ENCODE measurements around the gene PXMP4. TPM values are rescaled to one million over a fixed set of nuclear protein-coding genes. Genes with fewer than 3 reads are reported as not detected.
A peak's percentile ranks its signal among the peaks of the same experiment; 100 is the strongest.
"Not testable (repeated sequence)": the region's sequence is repeated elsewhere in the genome, so short reads cannot be mapped to it uniquely, and the experiment has no call there.

Gene PXMP4
- total RNA-seq: 10 to 100 TPM; 13.4 to 19.2 TPM

GRCh38 chr20:33719989-33720709 lies at the start of gene PXMP4:
Gene PXMP4 (minus strand): TSS chr20:33720310. CDS start chr20:33720207, 103 bp downstream.
- peaks cover 24% of the 10 kb centered on the region for H3K4me1 Mint-ChIP-seq
- peaks cover 4% of the 10 kb centered on the region for H3K36me3 Mint-ChIP-seq
- DNase-seq (peak; percentile 86), ATAC-seq (ENCODE audit: low read depth) (peak; percentile 98)
- peak within 1 kb of the TSS; percentile 90 for H3K4me3 Mint-ChIP-seq
- POLR2A ChIA-PET: interaction anchor here (0.7 to 2.9 kb wide), 15 partner anchors 11 to 392 kb away, joined by 3 to 46 read pairs (median 9); partner anchors contain the start of genes ACTL10, CBFA2T2, E2F1 and EIF2S2
- H3K9me3 Mint-ChIP-seq: no peaks in the 10 kb centered on the region
- H3K27me3 Mint-ChIP-seq: no peaks in the 10 kb centered on the region
- H3K27ac Mint-ChIP-seq: peak within 1 kb of the TSS; percentile 91

- peaks cover 9% of the 10 kb centered on the region for H3K4me1 Mint-ChIP-seq
- H3K36me3 Mint-ChIP-seq: peaks cover 24% of the 10 kb centered on the region
- no peak for DNase-seq
- no peak overlapping the region for H3K4me3 Mint-ChIP-seq
- H3K27ac Mint-ChIP-seq: no peak overlapping the region
- POLR2A ChIA-PET: no interaction called here
- ATAC-seq (ENCODE audit: low read depth): peak; percentile 89
- no peaks in the 10 kb centered on the region for H3K27me3 Mint-ChIP-seq
- no peaks in the 10 kb centered on the region for H3K9me3 Mint-ChIP-seq
Measured at GRCh38 chr20:33769043-33769442, 48.9 kb upstream of the PXMP4 start.

DNA sequence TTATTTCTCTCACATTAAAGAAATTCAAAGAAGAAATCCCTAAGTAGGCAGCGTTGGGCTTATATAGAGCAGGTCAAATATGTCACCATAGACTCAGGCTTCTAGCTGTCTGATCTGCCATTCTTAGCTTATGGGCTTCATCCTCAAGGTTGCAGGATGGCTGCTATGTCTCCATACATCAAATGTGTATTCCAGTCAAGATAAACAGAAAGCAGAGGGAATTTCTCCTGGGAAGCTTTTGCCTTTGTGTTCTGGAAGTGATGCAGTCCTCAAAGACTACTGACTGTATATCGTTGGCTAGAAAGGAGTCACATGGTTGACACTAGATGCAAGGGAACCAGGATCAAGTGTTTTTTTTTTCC lies 47.6 kb upstream of the PXMP4 start:
- no peaks in the 10 kb centered on the region for H3K27me3 Mint-ChIP-seq
- no peak overlapping the region for H3K4me3 Mint-ChIP-seq
- no peaks in the 10 kb centered on the region for H3K9me3 Mint-ChIP-seq
- peaks cover 24% of the 10 kb centered on the region for H3K36me3 Mint-ChIP-seq
- DNase-seq (no peak), ATAC-seq (ENCODE audit: low read depth) (no peak)
- POLR2A ChIA-PET: interaction anchor here (1.2 kb wide), 1 partner anchor 12 kb away, joined by 3 read pairs; no protein-coding TSS in a partner anchor
- no peak overlapping the region for H3K27ac Mint-ChIP-seq
- peaks cover 7% of the 10 kb centered on the region for H3K4me1 Mint-ChIP-seq

- H3K36me3 Mint-ChIP-seq: peaks cover 21% of the 10 kb centered on the region
- no peak overlapping the region for H3K27ac Mint-ChIP-seq
- H3K4me1 Mint-ChIP-seq: peaks cover 5% of the 10 kb centered on the region
- POLR2A ChIA-PET: interaction anchor here (0.7 to 1.2 kb wide), 2 partner anchors 10 to 277 kb away, joined by 3 read pairs; partner anchors contain the start of gene CBFA2T2
- H3K4me3 Mint-ChIP-seq: no peak overlapping the region
- ATAC-seq (ENCODE audit: low read depth): no peak
- no peak for DNase-seq
- H3K27me3 Mint-ChIP-seq: no peaks in the 10 kb centered on the region
- H3K9me3 Mint-ChIP-seq: no peaks in the 10 kb centered on the region
Measured at GRCh38 chr20:33766686-33767085, 46.6 kb upstream of the PXMP4 start.

DNA sequence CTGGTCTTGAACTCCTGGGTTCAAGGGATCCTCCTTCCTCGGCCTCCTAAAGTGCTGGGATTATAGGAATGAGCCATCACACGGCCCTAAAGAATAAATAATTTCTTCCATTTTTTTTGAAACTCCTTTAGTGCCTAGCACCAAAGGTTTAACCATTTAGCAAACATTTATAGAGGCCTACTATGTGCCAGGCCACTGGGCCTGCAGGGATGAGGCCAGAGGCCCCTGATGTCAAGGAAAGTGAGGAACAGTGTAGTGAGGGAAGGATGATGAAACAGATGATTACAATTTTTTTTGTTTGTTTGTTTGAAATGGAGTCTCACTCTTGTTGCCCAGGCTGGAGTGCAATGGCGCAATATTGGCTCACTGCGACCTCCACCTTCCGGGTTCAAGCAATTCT lies 45.5 kb upstream of the PXMP4 start:
- no peak overlapping the region for H3K27ac Mint-ChIP-seq
- H3K36me3 Mint-ChIP-seq: peaks cover 21% of the 10 kb centered on the region
- H3K27me3 Mint-ChIP-seq: no peaks in the 10 kb centered on the region
- H3K4me1 Mint-ChIP-seq: peaks cover 5% of the 10 kb centered on the region
- POLR2A ChIA-PET: no interaction called here
- H3K9me3 Mint-ChIP-seq: no peaks in the 10 kb centered on the region
- H3K4me3 Mint-ChIP-seq: no peak overlapping the region
- ATAC-seq (ENCODE audit: low read depth): no peak
- DNase-seq: no peak

- Mint-ChIP-seq H3K4me1 (peaks cover 5% of the 10 kb centered on the region), H3K36me3 (peaks cover 21% of the 10 kb centered on the region), H3K9me3 (no peaks in the 10 kb centered on the region), H3K27ac (no peak overlapping the region), H3K27me3 (no peaks in the 10 kb centered on the region), H3K4me3 (no peak overlapping the region)
- POLR2A ChIA-PET: no interaction called here
- DNase-seq (no peak), ATAC-seq (ENCODE audit: low read depth) (no peak)
Measured at GRCh38 chr20:33765099-33765498, 45.0 kb upstream of the PXMP4 start.

GRCh38 chr20:33761698-33762250 lies 41.7 kb upstream of the PXMP4 start:
- Mint-ChIP-seq H3K4me3 (no peak overlapping the region), H3K36me3 (peaks cover 23% of the 10 kb centered on the region), H3K4me1 (peaks cover under 1% of the 10 kb centered on the region), H3K9me3 (peaks cover 4% of the 10 kb centered on the region), H3K27me3 (no peaks in the 10 kb centered on the region), H3K27ac (no peak overlapping the region)
- POLR2A ChIA-PET: no interaction called here
- DNase-seq: no peak
- no peak for ATAC-seq (ENCODE audit: low read depth)

DNA sequence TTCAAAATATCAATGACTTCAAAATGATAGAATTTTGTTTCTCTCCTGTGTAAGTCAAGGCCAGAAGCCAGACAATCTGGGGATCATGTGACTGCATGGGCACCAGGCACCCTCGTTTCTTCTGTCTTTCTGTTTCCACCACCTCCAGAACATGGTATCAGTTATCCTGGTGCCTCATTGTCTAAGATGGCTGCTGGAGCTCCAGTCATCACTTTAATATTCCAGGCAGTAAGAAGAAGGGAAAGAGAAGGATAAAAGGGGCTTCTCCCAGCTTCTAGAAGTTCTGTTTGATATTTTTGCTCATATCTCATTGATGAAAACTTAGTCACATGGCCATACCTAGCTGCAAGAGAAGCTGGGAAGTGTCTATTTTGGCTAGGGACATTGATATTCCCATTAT lies 37.3 kb upstream of the PXMP4 start:
- Mint-ChIP-seq H3K9me3 (peaks cover 4% of the 10 kb centered on the region), H3K27me3 (no peaks in the 10 kb centered on the region), H3K27ac (peak overlapping the region; percentile 35), H3K4me1 (peaks cover 10% of the 10 kb centered on the region), H3K4me3 (no peak overlapping the region), H3K36me3 (peaks cover 31% of the 10 kb centered on the region)
- POLR2A ChIA-PET: interaction anchor here (1.1 to 1.4 kb wide), 2 partner anchors 25 to 67 kb away, joined by 3 to 7 read pairs; partner anchors contain the start of gene ZNF341
- no peak for ATAC-seq (ENCODE audit: low read depth)
- no peak for DNase-seq

- ATAC-seq (ENCODE audit: low read depth): no peak
- H3K27ac Mint-ChIP-seq: peak overlapping the region; percentile 88
- peaks cover 4% of the 10 kb centered on the region for H3K9me3 Mint-ChIP-seq
- POLR2A ChIA-PET: interaction anchor here (1.1 to 1.4 kb wide), 3 partner anchors 10 to 67 kb away, joined by 3 to 7 read pairs (median 3); partner anchors contain the start of gene ZNF341
- no peaks in the 10 kb centered on the region for H3K27me3 Mint-ChIP-seq
- peaks cover 10% of the 10 kb centered on the region for H3K4me1 Mint-ChIP-seq
- peaks cover 31% of the 10 kb centered on the region for H3K36me3 Mint-ChIP-seq
- DNase-seq: no peak
- H3K4me3 Mint-ChIP-seq: no peak overlapping the region
Measured at GRCh38 chr20:33757046-33757445, 36.9 kb upstream of the PXMP4 start.

DNA sequence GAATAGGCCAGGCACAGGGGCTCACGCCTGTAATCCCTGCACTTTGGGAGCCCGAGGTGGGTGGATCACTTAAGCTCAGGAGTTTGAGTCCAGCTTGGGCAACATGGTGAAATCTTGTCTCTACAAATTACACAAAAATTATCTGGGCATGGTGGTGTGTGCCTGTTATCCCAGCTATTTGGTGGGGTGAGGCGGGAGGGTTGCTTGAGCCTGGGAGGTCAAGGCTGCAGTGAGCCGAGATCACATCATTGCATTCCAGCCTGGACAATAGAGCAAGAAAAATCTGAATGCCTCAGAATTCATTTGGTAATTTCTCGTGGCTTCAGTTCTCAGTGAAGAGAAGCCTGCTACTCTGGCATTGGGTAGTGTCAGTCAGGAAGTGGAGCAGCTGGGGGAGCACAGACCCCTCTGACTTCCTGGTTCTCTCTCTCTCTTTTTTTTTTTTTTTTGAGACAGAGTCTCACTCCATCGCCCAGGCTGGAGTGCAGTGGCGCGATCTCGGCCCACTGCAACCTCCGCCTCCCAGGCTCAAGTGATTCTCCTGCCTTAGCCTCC lies 35.9 kb upstream of the PXMP4 start:
- H3K36me3 Mint-ChIP-seq: peaks cover 28% of the 10 kb centered on the region
- H3K4me1 Mint-ChIP-seq, H3K9me3 Mint-ChIP-seq, H3K27me3 Mint-ChIP-seq: not testable (repeated sequence)
- ATAC-seq (ENCODE audit: low read depth): peak; percentile 97
- DNase-seq: peak; percentile 31
- POLR2A ChIA-PET: interaction anchor here (0.7 to 1.4 kb wide), 8 partner anchors 11 to 606 kb away, joined by 3 to 7 read pairs (median 4); partner anchors contain the start of gene ZNF341
- peak overlapping the region; percentile 88 for H3K27ac Mint-ChIP-seq
- peak overlapping the region; percentile 34 for H3K4me3 Mint-ChIP-seq

DNA sequence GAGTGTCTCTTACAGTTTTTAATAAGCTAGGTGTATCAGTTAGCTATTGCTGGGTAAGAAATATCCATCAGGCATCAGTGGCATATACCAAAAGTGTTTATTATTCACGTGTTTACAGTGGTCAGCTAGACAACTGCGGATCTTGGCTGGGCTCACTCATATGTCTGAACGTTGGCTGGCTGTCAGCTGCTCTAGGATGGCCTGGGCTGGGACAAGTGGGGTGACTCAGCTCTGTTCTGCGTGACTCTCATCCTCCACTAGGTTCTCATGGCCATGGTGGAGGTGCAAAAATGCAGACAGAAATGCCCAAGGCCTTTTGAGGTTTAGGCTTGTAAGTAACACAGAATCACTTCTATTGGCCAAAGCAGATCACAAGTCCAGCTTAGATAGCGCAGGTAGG lies 33.7 kb upstream of the PXMP4 start:
- no peak for DNase-seq
- peaks cover 4% of the 10 kb centered on the region for H3K9me3 Mint-ChIP-seq
- no peak for ATAC-seq (ENCODE audit: low read depth)
- H3K4me1 Mint-ChIP-seq: peaks cover 10% of the 10 kb centered on the region
- POLR2A ChIA-PET: no interaction called here
- H3K36me3 Mint-ChIP-seq: peaks cover 25% of the 10 kb centered on the region
- H3K27ac Mint-ChIP-seq: no peak overlapping the region
- H3K27me3 Mint-ChIP-seq: no peaks in the 10 kb centered on the region
- no peak overlapping the region for H3K4me3 Mint-ChIP-seq

- H3K27me3 Mint-ChIP-seq: no peaks in the 10 kb centered on the region
- ATAC-seq (ENCODE audit: low read depth) (no peak), DNase-seq (no peak)
- H3K36me3 Mint-ChIP-seq: peaks cover 21% of the 10 kb centered on the region
- H3K4me1 Mint-ChIP-seq: peaks cover 10% of the 10 kb centered on the region
- no peak overlapping the region for H3K27ac Mint-ChIP-seq
- peaks cover 4% of the 10 kb centered on the region for H3K9me3 Mint-ChIP-seq
- POLR2A ChIA-PET: no interaction called here
- H3K4me3 Mint-ChIP-seq: no peak overlapping the region
Measured at GRCh38 chr20:33753143-33753542, 33.0 kb upstream of the PXMP4 start.

GRCh38 chr20:33751775-33752174 lies 31.7 kb upstream of the PXMP4 start:
- no peak overlapping the region for H3K27ac Mint-ChIP-seq
- H3K4me1 Mint-ChIP-seq: peaks cover 9% of the 10 kb centered on the region

More at GRCh38 chr20:33751775-33752174, 31.7 kb upstream of the PXMP4 start:
- H3K9me3 Mint-ChIP-seq: no peaks in the 10 kb centered on the region
- no peaks in the 10 kb centered on the region for H3K27me3 Mint-ChIP-seq
- H3K36me3 Mint-ChIP-seq: peaks cover 12% of the 10 kb centered on the region
- ATAC-seq (ENCODE audit: low read depth): no peak
- POLR2A ChIA-PET: interaction anchor here (0.5 kb wide), 1 partner anchor 19 kb away, joined by 4 read pairs; no protein-coding TSS in a partner anchor
- no peak overlapping the region for H3K4me3 Mint-ChIP-seq
- no peak for DNase-seq
